NCI-H446 (cell line): ENCODE data around the gene TAPBP.
A peak's percentile ranks its signal among the peaks of the same experiment; 100 is the strongest.
"Not testable (repeated sequence)": the region's sequence is repeated elsewhere in the genome, so short reads cannot be mapped to it uniquely, and the experiment has no call there.

ENCODE experiments used
- DNase-seq, 2 experiments: peaks; one replicate each; lab custom pipeline; 2025; lab: John Stamatoyannopoulos, UW

TAPBP gene

DNA sequence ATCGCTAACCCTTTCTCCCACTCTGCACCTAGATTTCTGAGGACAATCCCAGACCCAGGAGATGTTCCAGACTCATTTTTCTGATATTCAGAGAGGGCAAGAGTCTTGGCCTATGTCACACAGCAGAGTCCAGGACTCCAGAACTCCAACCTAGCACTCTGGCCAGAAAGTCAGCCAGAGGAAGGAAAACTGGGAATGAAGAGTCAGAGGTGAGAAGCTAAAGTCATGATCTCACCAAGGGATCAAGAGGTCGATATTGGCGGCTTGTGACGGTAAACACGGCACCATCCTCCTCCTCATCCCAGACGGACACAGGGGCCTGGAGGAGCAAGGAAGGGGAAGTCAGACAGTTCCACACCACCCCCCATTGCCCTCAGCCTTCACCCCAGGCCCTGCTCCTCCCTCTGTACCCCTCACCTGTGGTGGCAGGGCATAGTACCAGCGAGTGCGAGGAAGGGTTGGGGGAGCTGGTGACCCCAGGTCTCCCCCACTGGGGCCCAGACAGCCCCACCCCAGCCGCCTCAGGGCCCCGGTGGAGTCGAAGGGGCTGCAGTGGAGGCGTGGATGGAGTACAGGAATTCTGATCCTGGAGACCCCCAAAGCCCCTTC is 17.0 kb downstream of the TAPBP start:
- DNase-seq = no peak

DNA sequence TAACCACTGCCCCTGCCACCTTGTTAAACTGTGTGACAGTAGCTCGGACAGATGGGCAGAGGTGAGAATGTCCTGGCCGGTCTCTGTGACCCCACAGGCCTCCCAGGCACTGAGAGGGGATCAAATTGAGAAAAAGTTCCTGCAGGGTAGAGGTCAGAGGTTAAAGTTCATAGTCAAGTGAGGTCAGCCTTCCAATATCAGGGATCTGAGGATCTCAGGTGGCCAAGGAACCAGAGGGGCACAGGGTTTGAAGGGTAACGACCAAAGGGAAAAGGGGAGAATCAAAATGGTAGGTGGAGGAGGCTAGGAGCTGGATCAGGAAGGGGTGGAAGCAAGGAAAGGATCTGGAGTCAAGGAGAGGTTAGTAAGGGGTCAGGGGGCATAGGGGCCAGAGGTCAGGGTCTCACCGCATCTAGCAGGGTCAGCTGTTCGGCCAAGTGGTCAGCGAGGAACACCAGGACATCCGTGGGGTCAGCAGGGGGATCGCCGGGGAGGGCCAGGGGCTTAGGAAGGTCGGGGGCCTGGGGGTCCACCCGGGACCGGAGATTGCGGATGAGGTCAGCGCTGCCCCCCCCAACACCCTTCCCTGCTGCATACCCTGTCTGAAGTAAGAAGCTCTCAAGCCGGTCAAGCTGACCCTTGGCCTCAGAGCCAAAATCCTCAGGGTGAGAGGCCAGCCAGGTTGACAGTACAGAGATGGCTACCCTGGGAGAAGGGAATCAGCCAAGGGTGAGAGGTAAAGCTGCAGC is 18.1 kb downstream of the TAPBP start:
- DNase-seq = no peak

DNA sequence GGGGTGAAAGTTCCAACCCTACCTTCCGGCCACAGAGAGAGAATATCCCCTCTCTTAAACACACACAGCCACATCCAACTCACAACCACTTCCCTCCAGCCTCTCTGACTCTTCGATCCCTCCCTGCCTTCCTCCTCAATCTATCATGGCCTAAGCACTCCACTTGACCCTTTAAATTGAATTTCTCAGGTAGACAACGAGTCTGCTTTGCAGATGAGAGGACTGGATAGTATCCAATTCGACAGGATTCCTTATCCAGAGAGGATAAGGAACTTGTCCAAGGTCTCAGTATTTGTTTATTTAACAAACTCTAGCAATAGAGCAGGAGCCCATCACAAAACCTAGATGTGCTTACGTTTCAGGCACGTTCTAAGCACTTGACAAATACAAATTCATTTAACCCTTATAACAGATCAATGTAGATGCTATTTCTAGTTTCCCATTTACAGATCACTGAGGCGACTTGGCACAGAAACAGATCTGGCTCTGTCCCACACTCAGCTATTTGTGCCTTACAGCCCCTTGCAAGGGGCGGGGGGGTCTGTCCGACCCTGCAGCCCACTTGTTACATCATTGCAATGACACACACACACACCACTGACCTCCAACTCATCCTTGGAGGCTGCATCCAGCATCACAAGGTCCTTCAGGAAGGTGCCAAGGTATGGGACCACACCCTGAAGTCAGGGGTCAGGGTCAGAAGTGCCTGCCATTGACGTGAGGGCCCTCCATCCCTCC is 19.6 kb downstream of the TAPBP start:
- DNase-seq = no peak

DNA sequence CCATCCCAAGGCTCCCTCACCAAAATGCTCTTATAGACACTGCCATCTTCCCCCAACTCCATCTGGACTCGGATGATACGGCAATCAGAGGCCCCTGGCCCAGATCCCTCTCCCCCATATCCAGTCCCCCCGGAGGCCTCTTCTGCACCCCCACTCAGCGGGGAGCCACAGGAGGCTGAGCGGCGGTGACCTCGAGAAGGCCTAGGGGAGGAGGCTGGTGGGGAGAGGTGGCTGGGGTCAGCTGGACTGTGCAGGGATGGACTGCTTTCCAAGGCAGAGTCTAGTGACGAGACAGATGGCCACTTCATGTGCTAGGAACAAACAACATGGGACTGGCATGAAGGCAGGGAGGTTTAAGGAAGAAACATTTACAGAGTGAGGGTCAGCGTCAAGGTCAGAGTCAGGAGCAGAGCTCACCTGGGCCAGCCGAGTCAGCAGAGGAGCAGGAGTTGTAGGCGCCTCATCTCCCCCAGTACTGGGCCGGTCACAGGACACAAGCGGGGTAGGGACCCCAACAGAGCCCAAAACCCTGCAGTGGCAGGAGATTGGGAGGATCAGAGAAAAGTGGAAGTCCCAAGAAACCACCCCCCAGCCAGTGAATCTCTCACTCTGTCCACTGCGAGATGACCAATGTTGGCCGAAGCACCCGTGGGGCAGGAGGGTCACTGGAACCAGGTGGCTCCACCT is 20.7 kb downstream of the TAPBP start:
- DNase-seq = no peak

DNA sequence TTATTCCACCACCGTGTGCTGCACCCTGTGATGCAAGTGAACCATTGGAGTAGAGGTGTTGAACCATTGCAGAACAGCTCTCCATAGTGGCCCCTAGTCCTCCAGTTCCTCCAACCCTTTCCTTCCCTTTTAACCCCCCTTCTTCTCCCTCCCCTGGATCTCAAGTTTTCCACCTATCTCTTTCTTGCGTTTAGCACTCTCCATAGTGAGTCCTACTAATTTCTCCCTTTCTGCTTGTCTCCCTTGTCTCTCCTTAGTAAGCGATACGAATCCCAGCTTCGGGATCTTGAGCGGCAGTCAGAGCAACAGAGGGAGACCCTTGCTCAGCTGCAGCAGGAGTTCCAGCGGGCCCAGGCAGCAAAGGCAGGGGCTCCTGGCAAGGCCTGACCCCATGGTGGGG is 23.4 kb downstream of the TAPBP start:
- no peak for DNase-seq

DNA sequence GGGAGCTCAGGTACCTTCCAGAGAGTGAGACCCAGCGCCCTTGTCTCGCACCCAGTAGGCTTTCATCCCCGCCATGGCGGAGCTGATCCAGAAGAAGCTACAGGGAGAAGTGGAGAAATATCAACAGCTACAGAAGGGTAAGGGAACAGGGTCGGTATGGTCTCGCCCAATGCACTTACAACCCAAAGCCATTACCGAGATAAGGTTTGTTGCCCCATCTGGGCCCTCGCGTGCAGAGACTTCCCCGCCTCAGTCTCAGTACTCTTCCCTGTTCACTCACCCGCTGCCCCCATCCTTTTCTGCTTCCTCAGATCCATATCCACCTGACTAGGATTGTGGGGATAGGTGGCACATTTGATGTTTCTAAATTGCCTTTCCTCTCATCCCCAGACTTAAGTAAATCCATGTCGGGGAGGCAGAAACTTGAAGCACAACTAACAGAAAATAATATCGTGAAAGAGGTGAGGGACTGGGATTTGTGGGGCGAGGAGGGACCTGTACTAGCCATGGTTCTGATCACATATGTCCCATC is 24.0 kb downstream of the TAPBP start:
- DNase-seq = no peak

DNA sequence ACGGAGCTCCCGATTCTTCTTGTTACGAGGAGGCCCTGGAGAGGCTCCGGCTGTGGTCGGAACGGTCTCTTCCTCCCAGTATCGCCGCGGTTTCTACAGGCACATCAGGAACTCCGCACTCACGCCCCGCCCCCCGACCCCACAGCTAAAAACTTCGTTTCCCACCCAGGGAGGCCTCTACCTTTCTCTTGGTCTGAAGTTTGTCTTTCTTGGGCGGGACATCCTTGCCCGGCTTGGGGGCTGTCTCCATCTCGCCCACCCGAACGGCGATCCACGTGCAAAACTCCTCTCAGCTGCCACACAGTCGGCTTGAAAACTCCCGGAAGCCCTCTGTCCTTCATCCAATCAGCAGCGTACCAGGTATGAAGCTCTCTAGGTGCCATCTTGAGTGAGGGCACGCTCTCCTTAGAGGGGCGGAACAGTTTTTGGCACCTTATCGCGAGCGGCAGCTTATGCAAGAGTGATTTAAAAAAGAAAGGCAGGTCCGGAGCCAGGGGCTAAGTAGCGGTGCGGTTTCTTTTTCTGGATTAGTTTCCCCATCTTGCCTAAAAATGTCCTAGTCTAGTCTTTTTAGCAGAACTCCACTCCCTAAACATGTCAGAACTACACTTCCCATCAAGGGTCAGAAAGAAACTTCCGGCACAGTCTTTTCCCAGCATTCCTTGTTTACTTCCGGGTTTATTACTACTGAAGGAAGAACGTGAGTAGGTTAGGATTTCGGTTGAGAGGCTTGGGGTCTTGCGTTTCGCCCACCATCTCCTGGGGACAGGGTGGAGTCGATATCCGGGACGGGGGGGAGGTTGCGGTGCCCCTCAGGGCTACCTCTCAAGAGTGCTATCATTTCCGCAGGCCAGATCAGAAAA is 24.7 kb downstream of the TAPBP start, which contains the start of the genes PFDN6 and WDR46:
TSS of gene PFDN6 (plus strand) at position 681 of the 863 bp plus-strand sequence. CDS start 256 bp downstream, outside the sequence.
TSS of gene WDR46 (minus strand) at position 319 of the 863 bp plus-strand sequence. CDS start at position 250, 69 bp downstream.
- DNase-seq = peak; percentile 83 to 84

DNA sequence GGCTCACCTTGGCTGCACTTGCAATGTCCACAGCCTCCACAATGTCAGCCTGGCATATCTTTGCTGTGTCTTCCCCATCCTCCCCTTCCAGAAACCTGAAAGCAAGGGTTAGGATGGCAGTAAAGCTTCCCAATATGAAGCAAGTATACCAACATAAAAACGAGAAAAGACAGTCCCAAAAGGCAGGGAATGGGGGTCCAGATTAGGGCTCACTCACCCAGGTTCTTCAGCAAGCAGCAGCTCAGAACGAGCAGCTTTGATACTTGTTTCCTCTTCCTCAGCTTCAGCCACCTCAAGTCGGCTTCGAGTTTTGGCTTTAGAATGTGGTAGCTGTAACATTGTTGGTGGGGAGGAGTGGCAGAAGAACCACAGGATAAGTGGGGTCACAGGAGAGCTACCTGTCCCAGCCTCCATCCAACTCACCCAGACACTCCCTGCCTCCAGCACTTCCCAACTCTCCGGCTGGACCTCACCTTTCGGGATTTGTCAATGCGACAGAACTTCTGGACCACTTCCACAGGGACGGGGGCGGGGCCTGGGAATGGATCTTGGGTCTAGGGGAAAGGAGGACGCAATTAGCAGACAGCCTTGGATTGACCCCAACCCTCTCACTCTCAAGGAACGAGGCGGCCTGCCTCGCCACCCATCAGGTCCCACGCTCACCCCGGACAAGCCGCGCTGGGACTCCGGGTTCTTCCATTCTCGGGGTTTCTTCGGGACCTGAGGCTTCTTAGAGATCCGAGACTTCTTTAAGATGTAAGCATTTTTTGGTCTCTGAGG is 25.5 kb downstream of the TAPBP start:
- no peak for DNase-seq

DNA sequence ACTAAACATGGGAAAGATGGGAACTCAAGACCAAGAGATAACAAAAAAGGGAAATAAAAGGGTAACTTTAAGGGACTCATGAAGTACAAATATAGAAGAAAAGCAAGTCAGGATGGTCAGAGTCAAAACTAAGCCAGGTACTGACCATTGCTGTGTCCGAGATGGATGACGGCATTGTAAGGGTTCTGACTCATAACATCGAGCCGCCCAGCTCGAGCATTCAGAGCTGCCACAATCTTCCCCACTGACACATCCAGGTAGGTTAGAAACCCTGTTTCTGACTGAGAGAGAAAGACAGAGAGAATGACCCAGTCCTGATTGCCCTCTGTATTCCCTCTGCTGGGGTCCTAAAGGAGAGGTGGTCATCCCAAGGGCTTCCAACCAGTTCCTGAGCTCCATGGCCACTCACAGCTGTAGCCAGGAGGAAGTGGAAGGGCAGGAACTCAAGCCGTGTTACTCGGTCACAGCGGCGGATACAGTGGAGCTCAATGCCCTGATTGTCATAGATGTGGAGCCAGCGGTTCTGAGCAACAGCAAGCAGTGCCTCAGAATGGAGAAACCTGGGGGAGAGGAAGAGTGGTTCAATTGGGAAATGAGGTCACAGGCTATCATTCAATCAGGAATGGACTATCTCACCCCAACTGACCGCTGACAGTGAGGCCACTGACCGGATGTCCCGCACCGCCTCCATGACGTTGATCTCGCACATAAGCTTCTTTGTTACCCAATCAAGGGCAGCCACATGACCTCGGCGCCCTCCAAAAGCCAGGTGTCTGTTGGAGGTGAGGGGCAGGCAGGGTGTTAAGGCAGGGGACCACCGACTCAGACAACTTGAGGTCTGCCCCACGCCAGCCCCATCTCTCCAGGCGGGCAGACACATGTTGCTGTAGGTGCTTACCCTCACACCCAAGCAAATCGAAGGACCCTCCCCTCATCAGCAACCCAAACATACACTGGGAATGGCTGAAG is 26.6 kb downstream of the TAPBP start:
- no peak for DNase-seq

DNA sequence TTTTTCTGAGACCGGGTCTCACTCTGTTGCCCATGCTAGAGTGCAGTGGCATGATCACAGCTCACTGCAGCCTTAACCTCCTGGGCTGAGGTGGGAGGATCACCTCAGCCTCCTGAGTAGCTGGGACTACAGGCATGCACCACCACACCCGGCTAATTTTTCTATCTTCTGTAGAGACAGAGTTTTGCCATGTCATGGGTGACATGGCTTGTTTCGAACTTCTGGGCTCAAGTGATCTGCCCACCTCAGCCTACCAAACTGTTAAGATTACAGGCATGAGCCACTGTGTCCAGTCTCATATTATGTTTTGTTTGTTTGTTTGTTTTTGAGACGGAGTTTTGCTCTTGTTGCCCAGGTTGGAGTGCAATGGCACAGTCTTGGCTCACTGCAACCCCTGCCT is 28.7 kb downstream of the TAPBP start:
- DNase-seq = not testable (repeated sequence)

DNA sequence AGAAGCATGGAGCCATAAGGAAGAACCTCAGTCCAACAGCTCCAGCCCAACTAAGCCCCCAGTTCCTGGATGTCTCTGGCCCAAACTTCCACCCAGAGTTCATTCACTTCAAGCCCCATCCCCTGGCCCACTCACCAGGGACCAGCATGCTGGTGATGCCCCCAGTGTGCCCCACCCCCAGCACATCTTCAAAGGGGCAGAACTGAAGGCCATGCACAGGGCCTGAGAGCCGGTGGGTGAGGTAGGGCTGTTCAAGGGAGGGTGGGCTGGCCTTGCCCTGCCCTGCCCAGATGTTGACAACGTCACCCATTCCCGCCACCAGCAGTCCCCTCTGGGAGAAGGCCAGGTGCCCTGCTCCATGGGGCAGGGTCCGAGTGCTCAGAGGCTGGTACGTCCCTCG is 33.3 kb downstream of the TAPBP start:
- DNase-seq = no peak

DNA sequence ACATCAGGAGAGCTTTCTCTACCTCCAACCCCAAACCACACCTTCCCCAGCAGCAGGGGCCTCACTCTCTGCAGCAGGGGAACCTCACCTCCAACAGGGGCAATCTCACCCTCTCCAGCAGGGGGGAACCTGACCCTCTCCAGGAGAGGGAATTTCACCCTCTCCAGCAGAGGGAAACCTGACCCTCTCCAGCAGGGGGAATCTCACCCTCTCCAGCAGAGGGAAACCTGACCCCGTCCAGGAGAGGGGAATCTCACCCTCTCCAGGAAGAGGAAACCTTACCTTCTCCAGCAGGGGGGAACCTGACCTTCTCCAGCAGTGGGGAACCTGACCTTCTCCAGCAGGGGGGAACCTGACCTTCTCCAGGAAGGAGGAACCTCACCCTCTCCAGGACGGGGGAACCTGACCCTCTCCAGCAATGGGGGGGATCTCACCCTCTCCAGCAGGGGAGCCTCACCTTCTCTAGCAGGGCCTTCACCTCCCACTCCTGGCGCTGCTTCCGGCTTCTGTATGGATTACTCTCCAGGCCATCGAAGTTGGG is 33.8 kb downstream of the TAPBP start:
- DNase-seq = no peak

DNA sequence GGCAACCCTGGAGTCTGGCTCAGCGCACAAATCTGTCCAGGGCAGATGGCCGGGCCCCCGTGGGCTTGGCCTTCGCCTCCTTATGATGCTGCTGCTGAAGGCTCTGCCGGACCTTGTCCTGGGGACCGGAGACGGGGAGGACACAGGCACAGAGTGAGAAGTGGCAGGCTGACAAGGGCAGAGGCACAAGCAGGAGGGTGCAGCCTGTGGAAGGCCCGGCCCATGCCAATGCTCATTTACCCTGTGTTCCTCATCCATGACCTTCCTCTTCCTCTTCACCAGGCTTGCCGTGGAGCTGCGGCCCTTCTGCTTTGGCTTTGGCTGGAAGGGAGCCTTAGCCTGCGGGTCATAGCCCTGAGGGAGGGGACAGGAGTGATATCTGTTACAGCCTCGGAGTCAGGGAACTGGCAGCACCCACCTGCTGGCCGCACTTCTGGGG is 34.6 kb downstream of the TAPBP start:
- no peak for DNase-seq

DNA sequence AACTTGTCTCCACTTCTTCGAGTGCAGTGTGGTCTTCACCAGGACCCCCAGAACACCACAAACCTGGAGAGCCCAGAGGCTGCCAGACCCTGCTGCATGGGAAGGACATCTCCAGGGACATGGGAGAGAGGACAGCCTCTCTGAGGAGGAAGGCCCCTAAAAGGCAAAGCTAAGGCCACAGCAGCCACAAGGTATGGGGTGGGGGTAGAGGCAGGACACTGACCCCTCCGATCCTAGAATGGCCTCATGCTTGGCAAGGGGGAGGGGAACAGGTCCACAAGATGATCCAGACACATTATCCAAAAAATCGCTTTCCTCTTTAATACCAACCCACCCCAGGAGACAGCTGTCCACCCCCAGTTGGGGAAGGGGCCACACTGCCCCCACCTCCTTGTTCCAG is 35.1 kb downstream of the TAPBP start:
- no peak for DNase-seq

DNA sequence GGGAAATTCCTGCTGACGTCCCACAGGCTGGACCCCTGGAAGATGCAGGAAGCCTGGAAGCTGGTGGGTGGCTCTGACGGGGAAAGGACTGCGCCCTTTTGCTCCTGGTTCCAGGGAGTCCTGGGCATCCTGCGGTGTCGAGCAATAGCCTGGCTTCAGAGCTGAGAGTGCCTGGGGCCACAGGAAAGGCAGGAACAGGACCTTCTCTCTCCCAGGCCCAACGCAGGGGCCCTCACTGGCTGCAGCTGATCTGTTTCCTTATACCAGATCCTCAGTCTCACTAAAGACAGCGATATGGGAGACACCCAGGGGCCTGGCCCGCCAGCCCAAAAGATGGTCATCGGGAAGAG is 35.5 kb downstream of the TAPBP start:
- no peak for DNase-seq

DNA sequence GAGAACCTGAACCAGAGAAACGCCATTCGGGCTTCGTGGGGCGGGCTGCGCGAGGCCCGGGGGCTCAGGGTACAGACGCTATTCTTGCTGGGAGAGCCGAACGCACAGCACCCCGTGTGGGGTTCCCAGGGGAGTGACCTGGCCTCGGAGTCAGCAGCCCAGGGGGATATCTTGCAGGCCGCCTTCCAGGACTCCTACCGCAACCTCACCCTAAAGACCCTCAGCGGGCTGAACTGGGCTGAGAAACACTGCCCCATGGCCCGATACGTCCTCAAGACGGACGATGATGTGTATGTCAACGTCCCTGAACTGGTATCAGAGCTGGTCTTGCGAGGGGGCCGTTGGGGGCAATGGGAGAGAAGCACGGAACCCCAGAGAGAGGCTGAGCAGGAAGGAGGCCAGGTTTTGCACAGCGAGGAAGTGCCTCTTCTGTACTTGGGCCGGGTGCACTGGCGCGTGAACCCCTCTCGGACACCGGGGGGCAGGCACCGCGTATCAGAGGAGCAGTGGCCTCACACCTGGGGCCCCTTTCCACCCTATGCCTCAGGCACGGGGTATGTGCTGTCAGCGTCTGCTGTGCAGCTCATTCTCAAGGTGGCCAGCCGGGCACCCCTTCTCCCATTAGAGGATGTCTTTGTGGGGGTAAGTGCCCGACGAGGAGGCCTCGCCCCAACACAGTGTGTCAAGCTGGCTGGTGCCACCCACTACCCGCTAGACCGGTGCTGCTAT is 36.1 kb downstream of the TAPBP start:
- no peak for DNase-seq

DNA sequence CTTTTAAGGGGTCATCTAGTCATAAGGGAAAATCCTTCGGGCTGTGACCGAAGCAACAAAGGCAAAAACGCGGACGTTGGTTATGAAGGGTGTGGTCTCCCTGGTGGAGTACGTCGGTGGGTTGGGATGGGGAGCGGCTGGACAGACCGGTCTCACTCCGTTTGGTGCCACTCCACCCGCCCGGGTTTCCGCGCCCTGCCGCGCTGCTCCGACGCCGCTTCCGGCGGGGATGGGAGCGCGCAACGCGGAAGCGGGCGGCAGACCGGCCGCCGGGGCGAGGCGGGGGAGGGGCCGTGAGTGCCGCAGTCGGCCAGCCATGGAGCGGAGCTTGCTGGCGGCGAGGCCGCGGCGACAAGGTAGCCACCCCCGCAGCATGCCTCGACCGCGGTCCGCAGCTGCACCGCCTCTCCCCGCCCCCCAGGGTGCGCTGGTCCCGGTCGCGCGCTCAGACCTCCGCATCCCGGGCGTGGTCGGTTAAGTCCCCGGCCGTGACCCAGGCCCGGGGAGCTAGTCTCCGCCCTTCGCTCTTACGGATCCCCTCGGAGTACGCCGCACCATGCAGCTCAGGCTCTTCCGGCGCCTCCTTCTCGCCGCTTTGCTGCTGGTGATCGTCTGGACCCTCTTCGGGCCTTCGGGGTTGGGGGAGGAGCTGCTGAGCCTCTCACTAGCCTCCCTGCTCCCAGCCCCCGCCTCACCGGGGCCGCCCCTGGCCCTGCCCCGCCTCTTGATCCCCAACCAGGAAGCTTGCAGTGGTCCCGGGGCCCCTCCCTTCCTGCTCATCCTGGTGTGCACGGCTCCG is 36.8 kb downstream of the TAPBP start, which contains the start of gene B3GALT4:
TSS of gene B3GALT4 (plus strand) at position 260 of the 799 bp plus-strand sequence. CDS start at position 557, 297 bp downstream.
- DNase-seq = no peak
